HG03354 (cell line): ENCODE measurements around the gene SRSF9.

Experiments
- ATAC-seq: cut with Tn5 transposase; IDR thresholded peaks from one replicate; pipeline ENCODE4 v1.9.1; 2021; ENCODE audit warnings: mild to moderate bottlenecking; ENCODE audit not compliant: unreplicated experiment, poor library complexity, severe bottlenecking

SRSF9 gene

DNA sequence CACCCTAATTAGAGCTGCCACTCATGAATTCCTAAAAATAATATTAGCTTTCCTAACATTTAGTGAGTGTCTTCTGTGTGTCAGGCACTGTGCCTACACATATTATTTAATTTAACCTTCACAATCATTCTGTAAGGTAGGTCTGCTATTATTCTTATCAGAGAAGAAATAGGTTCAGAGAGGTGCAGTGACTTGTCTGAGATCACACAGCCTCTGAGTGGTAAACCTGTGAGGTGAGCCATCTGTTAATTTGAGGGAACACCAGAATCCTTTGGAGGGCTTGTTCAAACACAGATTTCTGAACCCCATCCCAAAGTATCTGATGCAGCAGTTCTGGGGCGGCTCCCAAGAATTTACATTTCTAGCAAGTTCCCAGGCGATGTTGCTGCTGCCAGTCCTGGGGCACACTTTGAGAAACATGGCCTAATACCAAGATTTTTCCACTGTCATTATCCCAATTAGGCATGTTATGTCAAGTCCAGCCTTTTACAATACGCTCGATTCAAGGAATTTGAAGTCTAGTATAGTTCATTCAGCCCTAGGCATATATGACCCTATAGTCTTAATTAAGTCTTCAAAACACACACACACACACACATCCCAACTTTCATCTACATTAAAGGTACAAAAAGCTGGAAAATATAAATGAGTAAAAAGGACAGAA, 51.5 kb downstream of the SRSF9 start:
- no peak for ATAC-seq

DNA sequence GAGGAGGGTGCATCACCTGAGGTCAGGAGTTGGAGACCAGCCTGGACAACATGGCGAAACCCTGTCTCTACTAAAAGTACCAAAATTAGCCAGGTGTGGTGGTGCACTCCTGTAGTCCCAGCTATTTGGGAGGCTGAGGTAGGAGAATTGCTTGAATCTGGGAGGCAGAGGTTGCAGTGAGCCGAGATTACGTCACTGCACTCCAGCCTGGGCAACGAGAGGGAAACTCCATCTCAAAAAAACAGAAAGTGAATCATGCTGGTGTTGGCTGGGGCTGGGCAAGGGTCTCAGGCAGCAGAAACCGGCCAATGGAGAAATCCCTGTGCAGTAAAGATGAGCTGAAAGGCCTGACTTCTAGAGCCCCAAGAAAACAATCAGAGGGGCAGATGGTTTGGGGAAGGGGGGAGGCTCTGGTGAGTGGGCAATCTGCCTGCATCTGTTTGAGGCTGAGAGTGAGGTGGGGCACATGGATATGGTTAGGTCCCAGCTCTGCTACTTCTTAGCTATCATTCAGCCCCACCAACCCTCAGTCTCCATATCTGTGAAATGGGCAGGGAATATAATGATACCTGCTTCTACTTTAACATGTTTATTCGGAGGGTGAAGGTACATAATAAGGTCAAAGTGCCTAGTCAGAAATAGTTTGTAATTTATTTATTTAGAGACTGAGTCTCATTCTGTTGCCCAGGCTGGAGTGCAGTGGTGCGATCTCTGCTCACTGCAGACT, 52.9 kb downstream of the SRSF9 start:
- no peak for ATAC-seq

DNA sequence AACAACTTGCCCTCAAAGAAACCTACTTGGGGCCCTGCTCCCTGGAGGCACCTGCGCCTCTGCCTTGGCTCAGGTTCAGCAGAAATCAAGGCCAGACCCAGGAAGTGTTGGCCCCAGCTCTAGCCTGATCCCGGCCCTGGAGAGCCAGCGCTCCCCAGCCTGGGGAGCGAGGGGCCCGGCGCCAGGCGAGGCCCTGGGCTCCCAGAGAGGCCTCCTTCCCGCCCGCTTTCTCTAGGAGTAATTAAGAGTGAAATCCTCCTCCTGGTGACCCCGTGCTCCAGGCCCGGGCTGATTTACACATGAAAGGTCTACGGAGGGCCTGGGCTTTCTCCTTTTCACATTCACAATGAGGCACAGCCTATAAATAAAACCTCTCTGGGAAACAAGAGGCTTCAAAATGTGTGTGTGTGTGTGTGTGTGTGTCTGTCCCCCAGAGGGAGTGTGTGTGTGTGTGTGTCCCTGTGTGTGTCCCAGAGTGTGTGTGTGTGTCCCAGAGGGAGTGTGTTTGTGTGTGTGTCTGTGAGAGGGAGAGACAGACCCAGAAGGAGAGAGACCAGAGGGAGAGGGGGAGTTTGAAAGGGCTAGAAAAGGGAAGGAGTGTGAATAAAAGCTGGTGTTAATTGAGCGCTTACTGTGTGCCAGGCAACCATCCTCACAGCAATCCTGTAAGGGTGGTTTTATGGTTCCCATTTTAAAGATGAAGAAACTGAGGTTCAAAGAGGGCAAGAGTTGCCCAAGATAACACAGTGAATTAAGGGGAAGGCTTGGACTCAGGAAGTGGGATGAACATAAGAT, 55.5 kb downstream of the SRSF9 start:
- ATAC-seq = no peak

DNA sequence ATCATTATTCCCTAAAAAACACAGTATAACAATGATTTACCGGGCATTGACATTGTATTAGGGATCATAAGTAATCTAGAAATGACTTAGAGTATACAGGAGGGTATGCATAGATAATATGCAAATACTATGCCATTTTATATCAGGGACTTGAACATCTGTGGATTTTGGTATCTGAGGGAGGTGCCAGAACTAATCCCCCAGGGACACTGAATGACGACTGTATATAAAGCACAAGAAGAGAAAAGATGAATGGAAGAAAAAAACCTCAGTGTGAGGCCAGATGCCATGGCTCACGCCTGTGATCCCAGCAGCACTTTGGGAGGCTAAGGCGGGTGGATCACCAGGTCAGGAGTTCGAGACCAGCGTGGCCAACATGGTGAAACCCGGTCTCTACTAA, 57.1 kb downstream of the SRSF9 start:
- ATAC-seq = no peak
